Naive thymus-derived CD4-positive, alpha-beta T cell (primary cell): ENCODE data around the gene PTH2R. TPM values are rescaled to one million over a fixed set of nuclear protein-coding genes. Genes with fewer than 3 reads are reported as not detected.

Experiments used
- ATAC-seq: fragments of 150-1000 bp; cut with Tn5 transposase; 2 replicates; pipeline ENCODE4 v1.10.0; 2021; ENCODE audit warnings: mild to moderate bottlenecking, moderate library complexity
- CTCF ChIA-PET: fragments of 350-600 bp; sonication (Branson Sonifier 250); formaldehyde crosslinking; loops from one replicate; lab custom pipeline; 2021; ENCODE audit warnings: antibody characterized with exemption; lab: Charles Lee
- POLR2A ChIA-PET: fragments of 350-600 bp; sonication (Branson Sonifier 250); formaldehyde crosslinking; loops from one replicate; lab custom pipeline; 2021; ENCODE audit warnings: antibody characterized with exemption, inconsistent platforms; lab: Charles Lee
- DNase-seq, 9 donors: peaks; one replicate each; pipeline versions ENCODE4 v3.0.0 to v3.0.0-alpha.2; 2020 to 2022; ENCODE audit warnings: mixed read lengths in 1 of 9
- H3K27ac ChIP-seq: one replicate; pipeline ENCODE4 v1.7.0; 2013; ENCODE audit warnings: mild to moderate bottlenecking, low read depth, low read length, moderate library complexity
- H3K27me3 ChIP-seq, 2 donors: one replicate each; pipeline ENCODE4 v1.7.0; 2013; ENCODE audit warnings: low read length in 2 of 2, mild to moderate bottlenecking in 2 of 2, moderate library complexity in 2 of 2; ENCODE audit not compliant: control insufficient read depth in 2 of 2, insufficient read depth in 2 of 2
- H3K36me3 ChIP-seq, 3 experiments: 1 replicate in 2 of 3; 2 replicates in 1 of 3; pipeline ENCODE4 v1.7.0; 2013; ENCODE audit warnings: low read length in 3 of 3, mild to moderate bottlenecking in 3 of 3, moderate library complexity in 1 of 3; ENCODE audit not compliant: insufficient read depth in 3 of 3, control insufficient read depth in 2 of 3
- H3K4me1 ChIP-seq, 2 donors: one replicate each; pipeline ENCODE4 v1.7.0; 2013; ENCODE audit warnings: low read length in 2 of 2, mild to moderate bottlenecking in 2 of 2, moderate library complexity in 1 of 2; ENCODE audit not compliant: control insufficient read depth in 2 of 2, insufficient read depth in 2 of 2
- H3K4me3 ChIP-seq: 2 replicates; pipeline ENCODE4 v1.7.0; 2013; ENCODE audit warnings: mild to moderate bottlenecking, low read length
- H3K9me3 ChIP-seq, 3 experiments: 1 replicate in 2 of 3; 2 replicates in 1 of 3; pipeline ENCODE4 v1.7.0; 2013; ENCODE audit warnings: low read length in 3 of 3; ENCODE audit not compliant: control insufficient read depth in 2 of 3
- H3K27ac Mint-ChIP-seq, 9 donors: one replicate each; pipeline ENCODE4 v1.8.0; 2020 to 2022; ENCODE audit warnings: mixed read lengths in 9 of 9, mild to moderate bottlenecking in 8 of 9, moderate library complexity in 5 of 9, inconsistent platforms in 2 of 9
- H3K27me3 Mint-ChIP-seq, 5 donors: one replicate each; pipeline ENCODE4 v1.8.0; 2021 to 2022; ENCODE audit warnings: mixed read lengths in 5 of 5, mild to moderate bottlenecking in 1 of 5
- H3K36me3 Mint-ChIP-seq, 5 donors: one replicate each; pipeline ENCODE4 v1.8.0; 2020 to 2022; ENCODE audit warnings: mixed read lengths in 5 of 5, mild to moderate bottlenecking in 3 of 5, inconsistent platforms in 1 of 5
- H3K4me1 Mint-ChIP-seq, 7 donors: one replicate each; pipeline ENCODE4 v1.8.0; 2020 to 2022; ENCODE audit warnings: mixed read lengths in 7 of 7, mild to moderate bottlenecking in 3 of 7, inconsistent platforms in 1 of 7
- H3K4me3 Mint-ChIP-seq, 10 donors: one replicate each; pipeline ENCODE4 v1.8.0; 2020 to 2022; ENCODE audit warnings: mild to moderate bottlenecking in 10 of 10, mixed read lengths in 10 of 10, moderate library complexity in 6 of 10, inconsistent platforms in 2 of 10
- H3K9me3 Mint-ChIP-seq, 11 donors: one replicate each; pipeline ENCODE4 v1.8.0; 2020 to 2022; ENCODE audit warnings: mixed read lengths in 11 of 11, mild to moderate bottlenecking in 4 of 11, inconsistent platforms in 1 of 11, moderate library complexity in 1 of 11
- intact Hi-C, 2 donors: fragments of 100-400 bp; cut with micrococcal nuclease; formaldehyde crosslinking; loops; one replicate each; pipeline ENCODE4 v1.15.1; 2023
- polyA plus RNA-seq, 2 donors: library from polyadenylated mRNA; unstranded; fragments of 300-500 nt; fragmentation: Illumina TruSeq; gene quantifications; one replicate each; pipeline ENCODE4 v1.2.3, GENCODE V29; 2021
- total RNA-seq, 6 experiments: library from RNA in 5 of 6; stranded (reverse) in 5 of 6; gene quantifications; 1 replicate in 5 of 6; 2 replicates in 1 of 6; pipeline ENCODE4 v1.2.3 and lab custom pipeline; 2021 to 2026

Gene PTH2R
- total and polyA plus RNA-seq, 7 experiments from 2014 or later: 0.19 to 0.44 (median 0.43) TPM; not detected in 4

- CTCF ChIA-PET: no interaction called here
- Histone ChIP-seq H3K27me3 (peaks cover 0 to under 1% of the 10 kb centered on the region in 2 donors), H3K27ac (no peak overlapping the region), H3K4me3 (no peak overlapping the region), H3K36me3 (no peaks in the 10 kb centered on the region), H3K4me1 (no peaks in the 10 kb centered on the region), H3K9me3 (no peaks in the 10 kb centered on the region)
- DNase-seq: no peak
- POLR2A ChIA-PET: no interaction called here
- Mint-ChIP-seq H3K27ac (no peak overlapping the region), H3K36me3 (no peaks in the 10 kb centered on the region), H3K9me3 (peaks cover 0 to 3% (median 0%) of the 10 kb centered on the region in 11 donors), H3K4me3 (no peak overlapping the region), H3K27me3 (peaks cover 0 to 12% (median 10%) of the 10 kb centered on the region in 5 donors), H3K4me1 (no peaks in the 10 kb centered on the region)
- intact Hi-C loops: no loop called here
- ATAC-seq: no peak
Observed at GRCh38 chr2:208454861-208455260, 48.3 kb downstream of the PTH2R start.

GRCh38 chr2:208463721-208464120, 57.1 kb downstream of the PTH2R start:
- POLR2A ChIA-PET: no interaction called here

GRCh38 chr2:208464205-208464604, 57.6 kb downstream of the PTH2R start:
- peaks cover 0 to 3% (median 0%) of the 10 kb centered on the region in 11 donors for H3K9me3 Mint-ChIP-seq
- H3K4me3 ChIP-seq: no peak overlapping the region
- no peaks in the 10 kb centered on the region for H3K4me1 Mint-ChIP-seq
- peaks cover 0 to 5% of the 10 kb centered on the region in 2 donors for H3K27me3 ChIP-seq
- no peaks in the 10 kb centered on the region for H3K4me1 ChIP-seq
- no peaks in the 10 kb centered on the region for H3K36me3 Mint-ChIP-seq
- DNase-seq (no peak), ATAC-seq (no peak)
- ChIA-PET CTCF (no interaction called here), POLR2A (no interaction called here)
- no peak overlapping the region for H3K27ac ChIP-seq
- peaks cover 3 to 15% (median 7%) of the 10 kb centered on the region in 5 donors for H3K27me3 Mint-ChIP-seq
- no peaks in the 10 kb centered on the region for H3K9me3 ChIP-seq
- intact Hi-C loops: no loop called here
- H3K27ac Mint-ChIP-seq: no peak overlapping the region
- H3K36me3 ChIP-seq: no peaks in the 10 kb centered on the region
- H3K4me3 Mint-ChIP-seq: no peak overlapping the region

More at GRCh38 chr2:208463721-208464120, 57.1 kb downstream of the PTH2R start:
- intact Hi-C loops: no loop called here
- Mint-ChIP-seq H3K4me3 (no peak overlapping the region), H3K4me1 (no peaks in the 10 kb centered on the region), H3K27ac (peak overlapping the region in 1 of 9 donors; percentile 76), H3K9me3 (peaks cover 0 to 3% (median 0%) of the 10 kb centered on the region in 11 donors), H3K27me3 (peaks cover 3 to 14% (median 9%) of the 10 kb centered on the region in 5 donors), H3K36me3 (no peaks in the 10 kb centered on the region)
- Histone ChIP-seq H3K9me3 (no peaks in the 10 kb centered on the region), H3K4me3 (no peak overlapping the region), H3K4me1 (no peaks in the 10 kb centered on the region), H3K27me3 (peaks cover 0 to 5% of the 10 kb centered on the region in 2 donors), H3K27ac (no peak overlapping the region), H3K36me3 (no peaks in the 10 kb centered on the region)
- DNase-seq (no peak), ATAC-seq (no peak)
- CTCF ChIA-PET: no interaction called here

- ChIA-PET CTCF (interaction anchor here (0.5 kb wide), 1 partner anchor 153 kb away, joined by 6 read pairs; no protein-coding TSS in a partner anchor), POLR2A (no interaction called here)
- Histone ChIP-seq H3K9me3 (no peaks in the 10 kb centered on the region), H3K4me1 (no peaks in the 10 kb centered on the region), H3K27ac (no peak overlapping the region), H3K36me3 (no peaks in the 10 kb centered on the region), H3K4me3 (no peak overlapping the region), H3K27me3 (no peaks in the 10 kb centered on the region)
- intact Hi-C loops: loop anchor here (5.0 kb wide), 2 partner anchors 741 to 1731 kb away; no protein-coding TSS in a partner anchor
- DNase-seq (no peak), ATAC-seq (no peak)
- Mint-ChIP-seq H3K27ac (no peak overlapping the region), H3K36me3 (no peaks in the 10 kb centered on the region), H3K27me3 (peaks cover 2 to 17% (median 7%) of the 10 kb centered on the region in 5 donors), H3K4me1 (no peaks in the 10 kb centered on the region), H3K4me3 (no peak overlapping the region), H3K9me3 (peaks cover 0 to 7% (median 0%) of the 10 kb centered on the region in 11 donors)
Observed at GRCh38 chr2:208466151-208466919, 59.7 kb downstream of the PTH2R start.

- Histone ChIP-seq H3K36me3 (no peaks in the 10 kb centered on the region), H3K27ac (no peak overlapping the region), H3K27me3 (no peaks in the 10 kb centered on the region), H3K9me3 (no peaks in the 10 kb centered on the region), H3K4me3 (no peak overlapping the region), H3K4me1 (no peaks in the 10 kb centered on the region)
- ChIA-PET POLR2A (no interaction called here), CTCF (interaction anchor here (0.5 kb wide), 1 partner anchor 108 kb away, joined by 4 read pairs; no protein-coding TSS in a partner anchor)
- H3K9me3 Mint-ChIP-seq: peaks cover 0 to 7% (median 0%) of the 10 kb centered on the region in 11 donors
- H3K27me3 Mint-ChIP-seq: peaks cover 2 to 16% (median 7%) of the 10 kb centered on the region in 5 donors
- intact Hi-C loops: loop anchor here (5.0 kb wide), 2 partner anchors 740 to 1730 kb away; no protein-coding TSS in a partner anchor
- DNase-seq: no peak
- no peaks in the 10 kb centered on the region for H3K4me1 Mint-ChIP-seq
- H3K4me3 Mint-ChIP-seq: no peak overlapping the region
- no peaks in the 10 kb centered on the region for H3K36me3 Mint-ChIP-seq
- ATAC-seq: no peak
- no peak overlapping the region for H3K27ac Mint-ChIP-seq
Observed at GRCh38 chr2:208466920-208467298, 60.3 kb downstream of the PTH2R start.

- H3K36me3 Mint-ChIP-seq: no peaks in the 10 kb centered on the region
- no peaks in the 10 kb centered on the region for H3K9me3 ChIP-seq
- CTCF ChIA-PET: interaction anchor here (0.5 kb wide), 1 partner anchor 109 kb away, joined by 4 read pairs; no protein-coding TSS in a partner anchor
- no peaks in the 10 kb centered on the region for H3K4me1 ChIP-seq
- H3K4me3 Mint-ChIP-seq: no peak overlapping the region
- POLR2A ChIA-PET: no interaction called here
- no peaks in the 10 kb centered on the region for H3K36me3 ChIP-seq
- intact Hi-C loops: loop anchor here (5.0 kb wide), 2 partner anchors 740 to 1730 kb away; no protein-coding TSS in a partner anchor
- H3K27me3 Mint-ChIP-seq: peaks cover 2 to 15% (median 7%) of the 10 kb centered on the region in 5 donors
- no peaks in the 10 kb centered on the region for H3K27me3 ChIP-seq
- no peak overlapping the region for H3K27ac Mint-ChIP-seq
- DNase-seq (no peak), ATAC-seq (no peak)
- no peaks in the 10 kb centered on the region for H3K4me1 Mint-ChIP-seq
- H3K4me3 ChIP-seq: no peak overlapping the region
- H3K9me3 Mint-ChIP-seq: peaks cover 0 to 7% (median 0%) of the 10 kb centered on the region in 11 donors
- H3K27ac ChIP-seq: no peak overlapping the region
Observed at GRCh38 chr2:208467564-208467963, 61.0 kb downstream of the PTH2R start.
